GM12875 (cell line): ENCODE data around the gene SSR2.
A peak's percentile ranks its signal among the peaks of the same experiment; 100 is the strongest.

Experiments
- H3K4me3 ChIP-seq: one replicate; pipeline ENCODE4 v1.5.1; 2011; ENCODE audit warnings: low read depth, low read length, control low read depth
- CTCF ChIP-seq: IDR thresholded peaks from 2 replicates; pipeline ENCODE4 v1.5.1; 2011; ENCODE audit warnings: low read depth, mild to moderate bottlenecking, control low read depth, inconsistent platforms, low read length, moderate library complexity, borderline replicate concordance; ENCODE audit not compliant: insufficient read depth

The SSR2 gene

GRCh38 chr1:156054500-156055280 lies 33.9 kb upstream of the SSR2 start, which contains the start of gene LAMTOR2:
Gene LAMTOR2, plus strand, starts transcription at chr1:156054782. Its CDS starts 108 bp downstream, at chr1:156054890.
- no peak for TF ChIP-seq CTCF
- H3K4me3 ChIP-seq, result peak within 1 kb of the TSS; percentile 84

GRCh38 chr1:156053768-156054499 lies 33.2 kb upstream of the SSR2 start, which contains the start of gene UBQLN4:
Gene UBQLN4, minus strand, starts transcription at chr1:156053798. Its CDS starts 97 bp downstream, at chr1:156053701.
- peak; percentile 77 for TF ChIP-seq CTCF

GRCh38 chr1:156052862-156053767 lies 32.4 kb upstream of the SSR2 start:
- peak; percentile 51 for TF ChIP-seq CTCF
- peak overlapping the region; percentile 82 for H3K4me3 ChIP-seq

More at GRCh38 chr1:156053768-156054499, 33.2 kb upstream of the SSR2 start, which contains the start of gene UBQLN4:
- peak within 1 kb of the TSS; percentile 84 for H3K4me3 ChIP-seq

GRCh38 chr1:156051011-156051725 lies 30.4 kb upstream of the SSR2 start:
- TF ChIP-seq CTCF, result no peak

GRCh38 chr1:156050376-156050775 lies 29.6 kb upstream of the SSR2 start:
- TF ChIP-seq CTCF, result no peak
- H3K4me3 ChIP-seq, result no peak overlapping the region

More at GRCh38 chr1:156051011-156051725, 30.4 kb upstream of the SSR2 start:
- no peak overlapping the region for H3K4me3 ChIP-seq

- no peak for TF ChIP-seq CTCF
- no peak overlapping the region for H3K4me3 ChIP-seq
Observed at GRCh38 chr1:156048663-156049258, 28.0 kb upstream of the SSR2 start.
